Type B pancreatic cell (in vitro differentiated cells): ENCODE results near the gene NOTUM. TPM values are rescaled to one million over a fixed set of nuclear protein-coding genes. Genes with fewer than 3 reads are reported as not detected.

Experiments used
- DNase-seq: peaks from one replicate; pipeline ENCODE4 v3.0.0; 2021; ENCODE audit warnings: mixed read lengths; ENCODE audit not compliant: unreplicated experiment; ENCODE audit errors: extremely low spot score
- H3K27ac Mint-ChIP-seq: 2 replicates; pipeline ENCODE4 v1.8.0; 2021; ENCODE audit warnings: mild to moderate bottlenecking, mixed read lengths
- H3K27me3 Mint-ChIP-seq: 2 replicates; pipeline ENCODE4 v1.8.0; 2021; ENCODE audit warnings: mixed read lengths
- H3K36me3 Mint-ChIP-seq: 2 replicates; pipeline ENCODE4 v1.8.0; 2021; ENCODE audit warnings: mixed read lengths
- H3K4me1 Mint-ChIP-seq: one replicate; pipeline ENCODE4 v1.8.0; 2021; ENCODE audit warnings: mixed read lengths; ENCODE audit not compliant: unreplicated experiment
- H3K4me3 Mint-ChIP-seq: 2 replicates; pipeline ENCODE4 v1.8.0; 2021; ENCODE audit warnings: mild to moderate bottlenecking, mixed read lengths
- H3K9me3 Mint-ChIP-seq: 2 replicates; pipeline ENCODE4 v1.8.0; 2021; ENCODE audit warnings: mixed read lengths
- CTCF ChIP-seq: fragments of 200-600 bp; sonication (generic); conservative IDR thresholded peaks from 2 replicates; pipeline ENCODE4 v1.5.0; 2021; ENCODE audit warnings: antibody characterized with exemption, mild to moderate bottlenecking
- total RNA-seq: library from RNA; stranded (reverse); gene quantifications from 2 replicates; pipeline ENCODE4 v1.2.1, GENCODE V29; 2021; ENCODE audit warnings: low replicate concordance

Gene NOTUM
- total RNA-seq, 1 donor from 2014 or later, result 3.2 TPM

DNA sequence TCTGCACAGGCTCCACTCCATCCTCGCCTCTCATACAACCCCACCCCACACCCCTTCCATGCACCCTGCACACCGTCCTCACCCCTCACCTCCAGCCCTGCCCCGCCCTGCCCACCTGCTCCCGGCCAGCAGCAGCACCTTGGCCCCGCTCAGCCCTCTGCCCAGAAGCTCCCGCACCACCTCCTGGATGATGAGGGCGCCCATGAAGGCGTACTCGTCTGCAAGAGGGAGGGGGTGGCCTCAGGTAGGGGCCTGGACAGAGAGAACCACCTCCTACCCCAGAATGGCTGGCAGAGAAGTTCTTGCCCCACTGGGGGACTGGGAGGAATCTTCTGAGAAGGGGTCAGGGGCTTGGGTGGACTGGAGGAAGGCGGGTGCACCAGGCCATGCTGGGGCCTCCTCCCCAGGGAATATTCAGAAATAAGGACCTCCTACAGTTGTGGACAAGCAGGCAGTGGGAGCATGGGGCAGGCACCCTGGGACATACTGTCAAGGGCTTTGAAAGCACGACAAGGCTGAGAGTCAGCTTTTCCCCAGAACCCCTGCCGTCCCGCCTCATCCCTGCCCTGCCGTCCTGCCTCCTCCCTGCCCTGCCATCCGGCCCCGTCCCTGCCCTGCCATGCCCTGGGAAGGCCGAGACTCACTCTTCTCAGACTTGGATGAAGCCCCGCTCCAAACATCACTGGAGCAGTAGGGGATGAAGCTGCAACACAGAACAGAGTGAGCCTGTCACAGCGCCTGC, 3.1 kb downstream of the NOTUM start:
- TF ChIP-seq CTCF, result no peak
- no peaks in the 10 kb centered on the region for H3K36me3 Mint-ChIP-seq
- H3K9me3 Mint-ChIP-seq, result no peaks in the 10 kb centered on the region
- peak overlapping the region; percentile 71 for H3K4me3 Mint-ChIP-seq
- peaks cover 29% of the 10 kb centered on the region for H3K27me3 Mint-ChIP-seq
- no peak overlapping the region for H3K27ac Mint-ChIP-seq
- DNase-seq, result no peak
- peaks cover 3% of the 10 kb centered on the region for H3K4me1 Mint-ChIP-seq

DNA sequence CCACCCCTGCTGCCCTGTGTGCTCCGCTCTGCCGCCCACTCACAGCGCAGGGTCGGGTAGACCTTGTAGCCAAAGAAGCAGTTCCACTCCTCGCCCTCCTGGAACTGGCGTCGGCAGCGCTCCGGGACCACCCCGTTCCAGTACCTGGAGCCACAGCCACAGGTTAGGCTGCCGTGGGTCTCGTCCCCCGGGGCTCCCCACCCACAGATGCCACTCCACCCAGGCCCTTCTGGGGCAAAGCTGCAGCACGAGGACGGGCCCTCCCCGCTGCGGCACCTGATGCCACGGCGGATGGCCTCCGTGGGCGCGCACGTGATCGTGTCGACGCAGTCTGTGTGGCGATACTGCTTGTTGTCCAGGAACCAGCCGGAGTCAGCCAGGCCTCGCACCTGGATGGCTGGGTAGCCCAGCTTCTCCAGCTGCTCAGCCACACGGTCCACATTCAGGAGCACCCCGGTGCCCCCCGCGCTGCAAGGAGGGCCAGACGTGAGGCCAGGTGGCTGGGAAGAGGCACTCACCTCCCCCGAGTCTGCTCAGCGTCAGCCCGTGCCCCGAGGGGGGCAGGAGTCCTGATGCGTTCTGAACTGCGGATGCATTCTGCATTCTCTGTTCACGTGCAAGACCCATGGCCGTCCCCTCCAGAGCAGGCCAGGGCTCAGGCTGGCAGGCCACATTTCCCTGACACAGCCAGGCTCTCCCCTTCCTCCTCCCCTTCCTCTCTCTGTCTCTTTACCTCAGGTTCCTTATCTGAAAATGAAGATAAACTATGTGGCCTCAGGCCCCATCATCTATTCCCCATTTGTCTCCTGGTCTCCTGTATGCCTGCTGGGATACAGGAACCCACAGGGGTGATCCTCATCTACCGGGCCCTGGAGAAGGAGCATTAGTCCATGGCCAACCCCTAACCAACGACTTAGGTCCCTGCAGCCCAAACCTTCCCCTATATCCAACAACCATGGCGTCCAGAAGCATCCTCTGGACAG, 4.1 kb downstream of the NOTUM start:
- H3K4me3 Mint-ChIP-seq, result no peak overlapping the region
- H3K4me1 Mint-ChIP-seq, result peaks cover 3% of the 10 kb centered on the region
- H3K27ac Mint-ChIP-seq, result peak overlapping the region; percentile 66
- DNase-seq, result peak; percentile 67
- peaks cover 20% of the 10 kb centered on the region for H3K27me3 Mint-ChIP-seq
- no peaks in the 10 kb centered on the region for H3K36me3 Mint-ChIP-seq
- TF ChIP-seq CTCF, result no peak
- no peaks in the 10 kb centered on the region for H3K9me3 Mint-ChIP-seq

- no peaks in the 10 kb centered on the region for H3K36me3 Mint-ChIP-seq
- no peak overlapping the region for H3K4me3 Mint-ChIP-seq
- H3K27ac Mint-ChIP-seq, result peak overlapping the region; percentile 41
Observed at GRCh38 chr17:81955756-81956544, 5.0 kb downstream of the NOTUM start.

GRCh38 chr17:81955058-81955681, 5.8 kb downstream of the NOTUM start:
- no peak for DNase-seq
- no peak for TF ChIP-seq CTCF
- no peak overlapping the region for H3K4me3 Mint-ChIP-seq
- H3K27ac Mint-ChIP-seq, result no peak overlapping the region
- peaks cover 3% of the 10 kb centered on the region for H3K4me1 Mint-ChIP-seq
- H3K27me3 Mint-ChIP-seq, result peaks cover 24% of the 10 kb centered on the region
- no peaks in the 10 kb centered on the region for H3K9me3 Mint-ChIP-seq
- H3K36me3 Mint-ChIP-seq, result no peaks in the 10 kb centered on the region

More at GRCh38 chr17:81955756-81956544, 5.0 kb downstream of the NOTUM start:
- H3K27me3 Mint-ChIP-seq, result peaks cover 20% of the 10 kb centered on the region
- DNase-seq, result no peak
- peaks cover 3% of the 10 kb centered on the region for H3K4me1 Mint-ChIP-seq
- no peak for TF ChIP-seq CTCF
- H3K9me3 Mint-ChIP-seq, result no peaks in the 10 kb centered on the region
